ENCODE data around the gene DLST.

DNA sequence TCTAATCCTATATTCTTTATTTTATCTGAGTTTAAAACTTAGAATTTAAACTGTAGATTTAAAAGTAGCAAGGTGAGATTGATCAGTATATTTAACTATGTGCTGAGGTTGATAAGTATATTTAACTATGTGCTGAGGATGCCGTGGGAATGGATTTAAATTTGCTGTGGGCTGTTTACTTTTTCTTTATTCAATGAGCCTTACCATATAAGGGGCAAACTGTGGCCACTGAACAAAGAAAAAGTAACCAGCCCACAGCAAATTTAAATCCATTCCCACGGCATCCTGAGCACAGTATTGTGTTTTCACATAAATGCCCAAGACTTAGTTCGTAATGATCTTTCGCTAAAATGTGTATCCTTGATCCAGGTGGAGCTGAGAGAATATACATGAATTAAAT is 48.9 kb upstream of the DLST start:
- TF ChIP-seq, protein P1, sequence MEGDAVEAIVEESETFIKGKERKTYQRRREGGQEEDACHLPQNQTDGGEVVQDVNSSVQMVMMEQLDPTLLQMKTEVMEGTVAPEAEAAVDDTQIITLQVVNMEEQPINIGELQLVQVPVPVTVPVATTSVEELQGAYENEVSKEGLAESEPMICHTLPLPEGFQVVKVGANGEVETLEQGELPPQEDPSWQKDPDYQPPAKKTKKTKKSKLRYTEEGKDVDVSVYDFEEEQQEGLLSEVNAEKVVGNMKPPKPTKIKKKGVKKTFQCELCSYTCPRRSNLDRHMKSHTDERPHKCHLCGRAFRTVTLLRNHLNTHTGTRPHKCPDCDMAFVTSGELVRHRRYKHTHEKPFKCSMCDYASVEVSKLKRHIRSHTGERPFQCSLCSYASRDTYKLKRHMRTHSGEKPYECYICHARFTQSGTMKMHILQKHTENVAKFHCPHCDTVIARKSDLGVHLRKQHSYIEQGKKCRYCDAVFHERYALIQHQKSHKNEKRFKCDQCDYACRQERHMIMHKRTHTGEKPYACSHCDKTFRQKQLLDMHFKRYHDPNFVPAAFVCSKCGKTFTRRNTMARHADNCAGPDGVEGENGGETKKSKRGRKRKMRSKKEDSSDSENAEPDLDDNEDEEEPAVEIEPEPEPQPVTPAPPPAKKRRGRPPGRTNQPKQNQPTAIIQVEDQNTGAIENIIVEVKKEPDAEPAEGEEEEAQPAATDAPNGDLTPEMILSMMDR (IDR thresholded peaks at IDR 0.05): no peak
- no peak for TF ChIP-seq POLR2A (IDR thresholded peaks at IDR 0.05)
